MV-4-11 (cell line): ENCODE measurements around the gene RPUSD3.
"Not testable (repeated sequence)": the region's sequence is repeated elsewhere in the genome, so short reads cannot be mapped to it uniquely, and the experiment has no call there.

Experiments
- DNase-seq: peaks from one replicate; lab custom pipeline; 2025; lab: John Stamatoyannopoulos, UW

RPUSD3 gene

GRCh38 chr3:9843715-9844438, at the start of gene RPUSD3:
Gene RPUSD3, minus strand, starts transcription at chr3:9844008. Its CDS starts 18 bp downstream, at chr3:9843990.
- DNase-seq: peak; percentile 89

GRCh38 chr3:9891072-9891622, 47.3 kb upstream of the RPUSD3 start:
- DNase-seq: peak; percentile 22

GRCh38 chr3:9890249-9891071, 46.7 kb upstream of the RPUSD3 start, which contains the start of gene JAGN1:
Gene JAGN1, plus strand, starts transcription at chr3:9890610. Its CDS starts 113 bp downstream, at chr3:9890723.
- peak; percentile 77 for DNase-seq

GRCh38 chr3:9889405-9889804, 45.6 kb upstream of the RPUSD3 start:
- DNase-seq: no peak

- no peak for DNase-seq
Observed at GRCh38 chr3:9888540-9888939, 44.7 kb upstream of the RPUSD3 start.

- peak; percentile 40 for DNase-seq
Observed at GRCh38 chr3:9887480-9887879, 43.7 kb upstream of the RPUSD3 start.

- no peak for DNase-seq
Observed at GRCh38 chr3:9886328-9886727, 42.5 kb upstream of the RPUSD3 start.

GRCh38 chr3:9884555-9885165, 40.9 kb upstream of the RPUSD3 start:
- no peak for DNase-seq

GRCh38 chr3:9883706-9884554, 40.1 kb upstream of the RPUSD3 start:
- no peak for DNase-seq

GRCh38 chr3:9881441-9881840, 37.6 kb upstream of the RPUSD3 start:
- no peak for DNase-seq

- no peak for DNase-seq
Observed at GRCh38 chr3:9879830-9880549, 36.2 kb upstream of the RPUSD3 start, which contains the start of gene CIDEC. Gene CIDEC, minus strand, starts transcription at chr3:9880253. Its CDS starts 1,767 bp downstream, at chr3:9878486.

- DNase-seq: no peak
Observed at GRCh38 chr3:9878700-9879099, 34.9 kb upstream of the RPUSD3 start.

- no peak for DNase-seq
Observed at GRCh38 chr3:9876991-9877390, 33.2 kb upstream of the RPUSD3 start.

GRCh38 chr3:9876255-9876654, 32.4 kb upstream of the RPUSD3 start:
- DNase-seq: not testable (repeated sequence)

GRCh38 chr3:9875448-9875847, 31.6 kb upstream of the RPUSD3 start:
- DNase-seq: no peak

GRCh38 chr3:9872067-9872466, 28.3 kb upstream of the RPUSD3 start:
- not testable (repeated sequence) for DNase-seq

- DNase-seq: no peak
Observed at GRCh38 chr3:9870978-9871377, 27.2 kb upstream of the RPUSD3 start.

GRCh38 chr3:9869955-9870354, 26.1 kb upstream of the RPUSD3 start:
- DNase-seq: no peak

GRCh38 chr3:9867106-9867505, 23.3 kb upstream of the RPUSD3 start:
- DNase-seq: no peak

- DNase-seq: no peak
Observed at GRCh38 chr3:9866639-9867038, 22.8 kb upstream of the RPUSD3 start.
